Activated T-cell treated with anti-CD3 and anti-CD28 coated beads for 4 hours (primary cell): Measurements from ENCODE around the gene C19orf38.

Experiments used
- DNase-seq: peaks from one replicate; pipeline ENCODE4 v3.0.0-alpha.2; 2020

C19orf38 gene

GRCh38 chr19:10881403-10882107, 33.3 kb downstream of the C19orf38 start:
- no peak for DNase-seq

DNA sequence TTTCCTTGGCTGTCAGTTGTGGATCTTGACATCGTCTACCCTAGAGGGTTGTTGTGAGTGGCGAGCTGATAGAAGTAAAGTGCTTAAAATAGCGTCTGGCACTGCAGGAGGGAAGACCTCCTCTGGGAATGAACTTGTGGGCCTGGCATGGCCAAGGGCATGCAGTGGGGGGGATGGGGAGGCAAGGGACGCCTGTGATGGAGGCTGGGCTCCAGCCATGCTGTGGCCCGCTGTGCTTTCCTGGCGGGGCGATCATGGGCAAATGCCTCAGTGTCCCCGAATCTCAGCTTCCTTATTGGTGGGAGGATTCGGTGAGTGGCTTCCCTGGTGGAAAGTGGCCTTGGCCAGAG, 33.9 kb downstream of the C19orf38 start:
- no peak for DNase-seq

DNA sequence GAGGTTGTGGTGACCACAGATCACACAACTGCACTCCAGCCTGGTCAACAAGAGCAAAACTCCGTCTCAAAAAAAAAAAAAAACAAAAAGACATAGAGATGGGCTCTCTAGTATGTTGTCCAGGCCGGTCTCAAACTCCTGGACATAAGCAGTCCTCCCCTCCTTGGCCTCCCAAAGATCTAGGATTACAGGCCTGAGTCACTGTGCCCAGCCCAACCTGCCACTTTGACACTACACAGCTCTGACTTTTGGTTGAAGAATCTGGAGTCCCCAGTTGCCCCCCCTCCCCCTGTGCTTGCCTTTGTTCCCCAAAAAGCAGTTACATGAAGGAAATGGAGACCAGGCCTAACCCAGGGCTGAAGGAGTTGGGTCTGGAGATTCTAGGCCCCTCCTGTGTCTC, 36.1 kb downstream of the C19orf38 start:
- DNase-seq, result no peak

DNA sequence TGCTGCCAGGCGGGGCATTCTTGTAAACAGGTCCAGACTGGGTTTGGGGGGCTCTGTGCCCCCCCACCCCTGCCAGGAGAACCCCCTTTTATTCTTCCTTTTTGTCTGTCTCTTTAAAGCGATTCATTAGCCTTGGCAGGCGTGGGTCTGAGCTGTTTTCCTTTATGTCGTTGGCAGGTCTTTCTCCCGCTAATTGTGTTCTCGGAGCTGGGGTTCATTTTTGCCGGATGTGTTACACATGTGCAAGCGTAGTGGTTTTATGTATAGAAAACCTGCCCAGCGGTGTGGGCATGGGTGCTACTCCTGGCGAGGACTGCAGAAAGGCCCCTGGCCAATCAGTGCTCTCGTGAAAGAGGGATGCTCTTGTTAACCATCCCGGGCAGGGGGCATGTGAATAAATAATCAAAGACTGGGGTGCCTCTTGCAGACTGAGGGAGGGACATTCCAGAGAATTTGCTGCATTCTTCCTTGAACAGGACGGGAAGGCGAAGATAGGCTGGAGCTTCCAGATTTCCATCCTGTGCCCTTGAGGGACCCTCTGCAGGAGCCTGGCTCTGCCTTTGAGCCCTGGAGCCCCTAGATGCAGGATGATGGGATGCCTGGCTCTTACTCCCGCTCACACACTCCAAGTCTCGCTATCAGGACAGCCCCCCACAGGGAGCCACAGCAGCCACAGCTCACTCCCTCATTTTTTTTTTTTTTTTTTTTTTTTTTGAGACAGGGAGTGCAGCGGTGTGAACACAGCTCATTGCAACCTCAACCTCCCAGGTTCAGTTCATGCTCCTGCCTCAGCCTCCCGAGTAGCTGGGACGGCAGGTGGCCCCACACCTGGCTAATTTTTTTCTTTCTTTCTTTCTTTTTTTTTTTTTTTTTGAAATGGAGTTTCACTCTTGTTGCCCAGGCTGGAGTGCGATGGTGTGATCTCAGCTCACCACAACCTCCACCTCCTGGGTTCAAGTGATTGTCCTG, 37.3 kb downstream of the C19orf38 start:
- no peak for DNase-seq

DNA sequence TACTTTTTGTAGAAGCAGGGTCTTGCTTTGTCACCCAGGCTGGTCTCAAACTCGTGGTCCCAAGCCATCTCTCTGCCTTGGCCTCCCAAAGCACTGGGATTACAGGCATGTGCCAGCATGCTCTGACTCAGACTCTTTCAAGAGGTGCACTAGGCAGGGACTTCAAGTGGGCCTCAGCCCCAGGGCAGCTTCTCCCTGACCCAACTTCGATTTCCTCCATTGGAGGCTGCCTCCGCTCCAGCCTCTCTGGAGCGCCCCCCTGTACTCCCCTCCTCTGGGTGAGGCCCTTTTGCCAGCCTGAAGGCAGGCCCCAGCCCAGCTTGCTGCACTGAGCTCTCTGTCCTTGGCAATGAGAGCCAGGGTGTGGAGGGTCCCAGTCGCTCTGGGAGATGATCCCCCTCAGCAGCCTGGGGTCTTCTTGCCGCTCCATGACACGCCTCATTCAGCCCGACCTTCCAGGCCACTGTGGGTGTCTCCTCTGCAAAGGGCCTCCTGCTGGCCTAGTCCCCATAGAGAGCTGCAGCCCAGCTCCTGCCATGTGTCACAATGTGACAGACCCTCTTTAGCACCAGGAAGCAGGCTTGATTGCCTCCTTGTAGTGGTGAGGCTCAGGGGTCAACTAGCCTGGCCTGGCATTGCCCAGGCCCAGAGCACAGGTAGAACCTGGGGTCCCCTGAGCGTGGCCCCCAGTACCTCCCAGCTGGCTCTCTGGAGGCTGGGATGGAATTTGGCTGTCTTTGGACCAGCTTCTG, 39.6 kb downstream of the C19orf38 start:
- DNase-seq, result no peak

DNA sequence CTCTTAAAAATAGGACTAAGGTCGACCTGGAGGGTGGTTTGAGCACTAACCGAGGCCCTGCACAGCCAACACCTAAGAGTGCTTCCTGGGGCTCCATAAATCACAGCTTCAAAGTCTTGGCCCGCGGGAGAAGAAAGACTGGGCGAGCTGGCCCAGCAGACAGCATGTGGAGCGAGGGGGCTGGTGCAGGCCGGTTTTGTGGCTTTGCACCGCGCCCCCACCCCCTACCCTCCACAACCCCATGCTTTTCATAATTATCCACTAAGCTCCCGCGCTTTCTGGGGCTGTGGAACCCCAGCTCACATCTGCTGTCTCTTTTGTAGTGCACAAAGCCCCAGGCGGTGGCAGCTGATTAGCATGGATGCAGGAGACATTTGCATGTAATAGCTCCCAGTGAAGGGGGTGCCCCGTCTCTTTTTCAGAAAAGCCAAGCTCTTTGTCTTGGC, 40.2 kb downstream of the C19orf38 start:
- no peak for DNase-seq

DNA sequence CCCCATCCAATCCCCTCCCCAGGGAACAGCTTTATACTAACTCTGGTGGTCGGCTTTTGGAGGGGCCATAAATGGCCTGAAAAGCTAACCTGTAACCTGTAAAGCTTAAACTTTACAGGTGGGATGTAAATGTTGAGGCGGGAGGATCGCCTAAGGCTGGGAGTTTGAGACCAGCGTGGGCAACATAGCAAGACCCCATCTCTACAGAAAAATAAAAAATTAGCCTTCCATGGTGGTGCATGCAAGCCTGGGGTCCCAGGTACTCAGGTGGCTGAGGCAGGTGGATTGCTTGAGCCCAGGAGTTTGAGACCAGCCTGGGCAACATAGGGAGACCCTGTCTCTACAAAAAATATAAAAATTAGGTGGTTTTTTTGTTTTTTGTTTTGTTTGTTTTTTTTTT, 41.7 kb downstream of the C19orf38 start:
- DNase-seq, result no peak

- no peak for DNase-seq
These were observed 43.3 kb downstream of the C19orf38 start for GRCh38 chr19:10891405-10892086.

- no peak for DNase-seq
These were observed 44.0 kb downstream of the C19orf38 start for GRCh38 chr19:10892256-10892655.

GRCh38 chr19:10894911-10895213, 46.6 kb downstream of the C19orf38 start:
- DNase-seq, result no peak

GRCh38 chr19:10895363-10895762, 47.1 kb downstream of the C19orf38 start:
- DNase-seq, result no peak

DNA sequence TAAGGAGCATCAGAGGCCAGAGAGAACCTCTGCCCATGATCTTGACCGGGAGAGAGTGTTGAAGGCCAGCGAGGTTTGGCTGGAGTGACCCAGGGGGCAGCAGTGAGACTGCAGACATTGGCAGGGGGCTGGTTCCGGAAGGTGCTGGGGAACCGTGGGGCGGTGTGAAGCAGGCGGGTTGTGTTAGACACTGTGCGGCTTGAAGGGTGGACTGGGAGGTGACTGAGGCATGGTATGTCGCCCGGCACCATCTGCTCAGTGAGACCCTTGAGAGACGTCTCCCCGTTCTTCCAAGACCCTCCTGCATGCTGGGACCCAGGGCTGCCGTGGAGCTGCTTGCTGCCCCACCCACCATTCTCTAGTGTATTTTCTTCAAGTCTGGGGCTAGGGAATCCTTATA, 47.7 kb downstream of the C19orf38 start:
- no peak for DNase-seq

DNA sequence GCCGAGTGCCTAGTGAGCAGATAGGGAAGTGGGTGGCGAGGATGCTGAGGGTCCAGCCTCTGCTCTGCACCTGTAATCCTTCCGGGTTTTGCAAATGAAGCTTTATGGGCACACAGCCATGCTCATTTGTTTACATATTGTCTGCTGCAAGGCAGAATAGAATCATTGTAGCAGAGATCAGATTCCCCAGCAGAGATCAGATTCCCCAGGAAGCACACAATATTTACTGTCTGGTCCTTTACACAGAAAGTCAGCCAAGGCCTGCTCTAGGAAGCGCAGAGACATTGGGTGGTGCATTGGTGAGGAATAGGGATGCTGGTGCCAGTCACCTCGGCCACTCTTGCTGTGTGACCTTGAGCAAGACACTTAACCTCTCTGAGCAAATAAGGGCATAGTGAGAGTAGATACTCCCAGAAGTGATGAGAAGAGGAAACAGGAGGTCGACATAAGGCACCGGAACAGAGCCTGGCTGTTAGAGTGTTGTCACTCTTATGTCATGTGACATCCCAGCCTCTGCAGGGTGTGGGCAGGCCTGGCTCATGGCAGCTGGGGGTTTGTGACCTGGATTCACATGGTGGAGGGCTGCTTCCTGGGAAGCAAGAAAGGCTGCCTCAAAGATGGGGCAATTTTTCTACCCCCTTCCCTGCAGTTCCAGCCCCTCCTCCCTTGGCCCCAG, 48.8 kb downstream of the C19orf38 start:
- DNase-seq, result no peak

- DNase-seq, result no peak
These were observed 50.4 kb downstream of the C19orf38 start for GRCh38 chr19:10898633-10899032.

DNA sequence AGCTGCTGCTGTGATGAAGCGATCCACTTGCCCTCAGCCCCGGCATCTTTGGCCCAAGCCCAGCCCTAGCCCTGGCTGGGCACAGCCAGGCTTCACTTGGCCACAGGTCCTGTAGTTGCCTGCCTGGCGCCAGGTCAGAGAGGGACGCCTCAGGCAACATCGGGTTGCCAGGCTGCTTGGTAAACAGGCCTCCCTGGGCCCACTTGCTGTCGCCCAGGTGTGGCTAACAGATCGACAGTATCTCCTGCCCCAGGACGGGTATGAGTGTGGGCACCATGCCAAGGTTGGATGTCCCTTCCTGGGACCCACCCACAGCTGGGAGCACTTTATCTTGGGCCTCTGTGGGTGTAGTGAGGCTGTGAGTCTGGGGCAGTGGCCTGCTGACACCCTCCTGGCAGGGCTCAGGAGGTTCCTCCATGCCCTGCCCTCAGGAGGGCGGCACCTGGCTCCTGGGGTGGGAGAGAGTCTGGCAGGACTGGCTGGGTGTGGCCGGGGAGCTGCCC, 51.0 kb downstream of the C19orf38 start:
- DNase-seq, result no peak

DNA sequence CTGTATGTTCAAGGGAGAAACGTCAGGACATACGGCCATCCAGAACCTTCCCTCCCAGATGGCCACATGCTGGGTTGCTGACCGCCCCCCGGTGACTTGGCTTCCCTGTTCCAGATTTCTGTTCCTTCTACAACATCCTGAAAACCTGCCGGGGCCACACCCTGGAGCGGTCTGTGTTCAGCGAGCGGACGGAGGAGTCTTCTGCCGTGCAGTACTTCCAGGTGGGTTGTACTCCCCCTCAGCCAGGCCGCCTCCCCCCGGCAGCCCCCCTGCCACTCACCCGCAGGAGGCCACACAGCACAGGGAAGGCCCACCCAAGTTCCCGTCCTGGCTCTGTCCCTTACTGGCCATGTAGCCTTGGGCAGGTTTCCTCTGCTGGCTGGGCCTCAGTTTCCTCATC, 59.7 kb downstream of the C19orf38 start:
- DNase-seq, result no peak

DNA sequence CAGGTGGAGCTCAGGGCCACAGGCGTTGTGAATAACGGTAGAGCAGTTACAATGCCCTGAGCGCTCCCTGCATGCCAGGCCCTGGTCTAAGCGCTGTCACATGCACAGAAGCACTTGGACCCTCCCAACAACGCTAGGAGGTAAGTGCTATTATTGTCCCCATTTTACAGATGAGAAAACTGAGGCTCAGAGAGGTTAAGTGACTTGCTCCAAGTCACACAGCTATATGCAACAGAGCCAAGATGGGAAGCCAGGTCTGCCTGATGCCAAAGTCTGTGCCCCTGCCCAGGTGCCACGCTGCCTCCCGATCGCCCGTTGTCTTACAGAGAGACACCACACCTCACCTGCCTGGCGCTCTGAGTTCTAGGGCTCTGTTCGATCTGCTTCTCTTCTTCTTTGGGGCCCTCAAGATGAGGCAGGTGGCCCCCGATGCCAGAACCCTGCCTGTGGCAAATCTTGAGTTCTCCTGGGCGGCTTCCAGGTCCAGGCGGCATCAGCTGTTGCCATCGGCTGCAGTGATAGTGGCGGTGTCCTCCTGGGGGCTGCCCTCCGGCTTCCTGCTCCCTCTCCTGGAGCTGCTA, 60.3 kb downstream of the C19orf38 start:
- no peak for DNase-seq

- DNase-seq, result no peak
These were observed 63.6 kb downstream of the C19orf38 start for GRCh38 chr19:10911579-10912363.

GRCh38 chr19:10912619-10913018, 64.4 kb downstream of the C19orf38 start:
- DNase-seq, result no peak

DNA sequence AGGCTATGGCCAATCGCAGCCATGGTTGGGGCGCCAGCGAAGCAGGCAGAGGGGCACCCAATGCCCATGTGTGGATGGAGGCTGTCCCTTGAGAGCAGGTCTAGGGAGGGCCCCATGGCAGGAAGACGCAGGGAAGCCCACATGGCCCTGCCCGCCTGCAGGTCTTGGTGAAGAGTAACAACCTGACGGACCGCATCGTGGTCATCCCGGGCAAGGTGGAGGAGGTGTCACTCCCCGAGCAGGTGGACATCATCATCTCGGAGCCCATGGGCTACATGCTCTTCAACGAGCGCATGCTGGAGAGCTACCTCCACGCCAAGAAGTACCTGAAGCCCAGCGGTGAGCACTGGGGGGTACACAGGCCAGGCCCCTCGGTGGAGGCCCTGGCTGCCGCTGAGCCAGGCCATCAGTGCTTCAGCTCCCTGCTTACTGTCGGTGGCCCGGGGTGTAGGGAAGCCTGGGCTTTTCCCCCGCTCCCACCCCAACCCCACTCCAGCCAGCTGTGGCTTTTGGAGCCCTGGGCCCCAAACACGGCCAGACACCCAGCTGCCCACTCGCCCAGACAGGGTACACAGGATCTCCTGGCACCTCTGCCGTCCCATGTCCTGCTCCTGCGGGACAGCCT, 65.6 kb downstream of the C19orf38 start:
- no peak for DNase-seq
